ENCODE measurements around the gene MBD5.
"Not testable (repeated sequence)": the region's sequence is repeated elsewhere in the genome, so short reads cannot be mapped to it uniquely, and the experiment has no call there.

The MBD5 gene

DNA sequence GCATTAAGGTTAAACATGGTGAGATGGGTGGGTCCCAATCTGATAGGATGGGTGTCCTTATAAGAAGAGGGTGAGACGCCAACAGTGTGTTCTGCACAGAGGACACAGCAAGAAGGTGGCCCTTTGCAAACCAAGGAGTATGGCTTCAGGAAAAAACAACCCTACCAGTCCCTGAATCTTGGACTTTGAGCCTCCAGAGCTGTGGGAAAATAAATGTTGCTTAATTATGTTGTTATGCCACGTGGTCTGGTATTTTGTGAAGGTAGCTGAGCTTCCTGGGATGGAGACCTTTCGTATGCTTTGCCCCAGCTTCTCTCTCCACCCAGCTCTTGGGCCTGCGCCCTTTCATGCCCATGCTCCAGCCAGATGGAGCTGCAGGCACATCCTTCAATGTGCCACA lies 509.5 kb downstream of the MBD5 start:
- in situ Hi-C loops (cut with HindIII; ENCODE audit: low pct_unique_long_range_greater_than_20kb, low sequenced_read_pairs) = no loop called here
- no peak for TF ChIP-seq JUND (IDR thresholded peaks at IDR 0.05; ENCODE audit: low read depth)
- no peak for DNase-seq (ENCODE audit: low read depth in 1 of 2, low spot score in 1 of 2)

DNA sequence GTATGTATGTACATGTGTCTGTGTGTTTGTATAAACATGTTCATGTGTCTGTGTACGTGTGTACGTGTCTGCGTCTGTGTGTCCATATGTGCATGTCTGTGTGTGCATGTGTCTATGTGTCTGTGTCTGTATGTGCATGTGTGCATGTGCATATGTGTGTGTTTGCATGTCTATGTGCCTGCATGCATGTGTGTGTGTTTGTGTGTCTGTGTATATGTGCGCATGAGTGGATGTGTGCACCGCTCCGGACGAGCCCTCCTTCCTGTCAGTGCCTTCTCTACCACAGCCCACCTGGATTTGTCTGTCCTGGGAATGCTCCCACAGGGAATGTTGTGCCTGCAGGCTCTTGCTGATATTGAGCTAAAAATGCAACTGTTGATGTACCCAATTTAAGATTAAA lies 510.3 kb downstream of the MBD5 start:
- no peak for DNase-seq (ENCODE audit: low read depth in 1 of 2, low spot score in 1 of 2)
- in situ Hi-C loops (cut with HindIII; ENCODE audit: low pct_unique_long_range_greater_than_20kb, low sequenced_read_pairs) = no loop called here
- no peak for TF ChIP-seq JUND (IDR thresholded peaks at IDR 0.05; ENCODE audit: low read depth)

GRCh38 chr2:148531669-148532428 lies 511.0 kb downstream of the MBD5 start:
- in situ Hi-C loops (cut with HindIII; ENCODE audit: low pct_unique_long_range_greater_than_20kb, low sequenced_read_pairs) = no loop called here
- no peak for TF ChIP-seq JUND (IDR thresholded peaks at IDR 0.05; ENCODE audit: low read depth)
- no peak for DNase-seq (ENCODE audit: low read depth in 1 of 2, low spot score in 1 of 2)

- in situ Hi-C loops (cut with HindIII; ENCODE audit: low pct_unique_long_range_greater_than_20kb, low sequenced_read_pairs) = no loop called here
- no peak for DNase-seq (ENCODE audit: low read depth in 1 of 2, low spot score in 1 of 2)
- TF ChIP-seq JUND (IDR thresholded peaks at IDR 0.05; ENCODE audit: low read depth) = no peak
Observed at GRCh38 chr2:148533004-148533403, 512.1 kb downstream of the MBD5 start.

DNA sequence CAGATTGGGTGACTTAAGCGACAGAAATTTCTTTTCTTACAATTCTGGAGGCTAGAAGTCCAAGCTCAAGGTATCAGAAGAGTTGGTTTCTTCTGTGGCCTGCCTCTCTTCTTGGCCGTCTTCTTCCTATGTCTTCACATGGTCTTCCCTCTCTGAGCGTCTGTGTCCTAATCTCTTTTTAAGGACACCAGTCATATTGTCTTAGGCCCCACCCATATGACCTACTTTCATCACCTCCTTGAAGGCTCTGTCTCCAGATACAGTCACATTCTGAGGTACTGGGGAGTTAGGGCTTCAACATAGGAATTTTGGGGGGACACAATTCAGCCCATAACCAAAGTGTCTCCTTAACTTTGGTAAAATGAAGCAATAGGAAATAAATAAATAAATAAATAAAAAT lies 512.8 kb downstream of the MBD5 start:
- no peak for DNase-seq (ENCODE audit: low read depth in 1 of 2, low spot score in 1 of 2)
- in situ Hi-C loops (cut with HindIII; ENCODE audit: low pct_unique_long_range_greater_than_20kb, low sequenced_read_pairs) = no loop called here
- TF ChIP-seq JUND (IDR thresholded peaks at IDR 0.05; ENCODE audit: low read depth) = no peak

DNA sequence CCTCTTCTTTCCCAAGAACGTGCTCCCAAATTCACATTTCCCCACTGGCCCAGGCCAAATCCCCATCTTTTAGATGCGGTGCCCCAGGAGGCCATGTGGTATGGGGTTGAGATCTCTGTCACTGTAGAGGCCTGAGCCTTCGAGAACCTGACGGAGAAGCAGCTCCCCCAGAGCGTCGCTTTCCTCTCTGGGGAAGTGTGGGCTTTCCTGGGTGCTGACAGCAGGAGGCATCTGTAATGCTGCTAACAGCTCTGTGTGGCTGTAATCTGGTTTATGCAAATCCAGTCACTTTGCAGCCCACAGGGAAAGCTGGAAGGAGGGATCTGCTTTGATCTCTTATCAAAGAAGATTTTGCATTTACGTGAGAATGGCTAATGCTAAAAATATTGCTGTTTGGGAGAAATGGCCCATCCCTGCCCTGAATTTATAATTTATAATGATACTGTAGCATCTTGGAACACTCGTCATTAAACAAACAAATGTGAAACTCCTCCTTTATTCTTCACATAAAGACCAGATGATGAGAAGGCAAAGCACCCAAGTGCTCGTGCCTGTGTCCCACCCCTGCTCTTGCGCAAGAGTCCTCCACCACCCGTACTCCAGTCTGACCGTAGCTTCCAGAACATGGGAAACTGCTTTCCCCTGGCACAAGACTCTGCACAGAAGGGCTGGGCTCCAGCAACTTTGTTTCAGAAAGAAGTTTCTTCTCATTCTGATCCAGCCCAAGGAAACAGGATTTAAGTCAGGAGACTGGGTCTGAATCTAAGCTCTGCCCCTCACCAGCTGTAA lies 513.7 kb downstream of the MBD5 start:
- no peak for DNase-seq (ENCODE audit: low read depth in 1 of 2, low spot score in 1 of 2)
- in situ Hi-C loops (cut with HindIII; ENCODE audit: low pct_unique_long_range_greater_than_20kb, low sequenced_read_pairs) = no loop called here
- TF ChIP-seq JUND (IDR thresholded peaks at IDR 0.05; ENCODE audit: low read depth) = no peak

DNA sequence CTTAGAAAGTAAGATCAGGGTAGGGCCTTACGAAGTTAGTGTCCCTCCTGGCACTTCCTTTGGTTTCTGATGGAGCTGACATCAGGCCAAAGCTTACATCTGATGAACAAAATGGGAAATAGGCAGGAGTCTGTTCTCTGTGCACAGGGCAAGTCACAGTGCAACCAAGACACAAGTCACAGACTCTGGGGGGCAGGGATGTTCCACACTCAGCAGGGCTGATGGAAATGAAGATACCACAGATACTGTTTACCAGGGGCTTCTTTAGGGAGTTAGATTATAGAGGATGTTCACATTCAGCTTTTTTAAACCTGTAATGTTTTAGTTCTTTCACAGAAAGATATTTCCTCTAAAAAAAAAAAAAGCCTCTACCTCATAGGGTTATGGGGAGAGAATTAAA lies 517.5 kb downstream of the MBD5 start:
- in situ Hi-C loops (cut with HindIII; ENCODE audit: low pct_unique_long_range_greater_than_20kb, low sequenced_read_pairs) = no loop called here

GRCh38 chr2:148540022-148540421 lies 519.1 kb downstream of the MBD5 start:
- DNase-seq (ENCODE audit: low read depth in 1 of 2, low spot score in 1 of 2) = no peak
- in situ Hi-C loops (cut with HindIII; ENCODE audit: low pct_unique_long_range_greater_than_20kb, low sequenced_read_pairs) = no loop called here
- no peak for TF ChIP-seq JUND (IDR thresholded peaks at IDR 0.05; ENCODE audit: low read depth)

More for the DNA sequence above, 517.5 kb downstream of the MBD5 start:
- no peak for TF ChIP-seq JUND (IDR thresholded peaks at IDR 0.05; ENCODE audit: low read depth)
- no peak for DNase-seq (ENCODE audit: low read depth in 1 of 2, low spot score in 1 of 2)

DNA sequence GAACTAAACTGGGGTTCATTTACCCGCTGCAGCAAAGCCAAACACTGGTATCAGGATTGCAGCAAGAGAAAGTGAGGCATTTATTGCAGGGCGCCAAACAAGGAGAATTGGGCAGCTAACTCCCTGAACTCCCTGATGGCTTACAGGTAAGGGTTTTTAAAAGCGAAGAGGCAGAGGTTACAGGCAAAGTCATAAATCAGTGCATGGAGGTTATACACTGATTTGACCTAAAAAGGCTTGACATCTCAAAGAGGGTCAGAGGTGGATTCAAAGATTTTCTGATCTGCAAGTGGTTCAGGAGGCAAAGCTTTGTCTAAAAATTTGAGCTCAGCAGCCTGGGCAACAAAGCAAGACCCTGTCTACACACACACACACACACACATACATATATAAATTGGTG lies 520.9 kb downstream of the MBD5 start:
- no peak for TF ChIP-seq JUND (IDR thresholded peaks at IDR 0.05; ENCODE audit: low read depth)
- in situ Hi-C loops (cut with HindIII; ENCODE audit: low pct_unique_long_range_greater_than_20kb, low sequenced_read_pairs) = no loop called here
- DNase-seq (ENCODE audit: low read depth in 1 of 2, low spot score in 1 of 2) = no peak

GRCh38 chr2:148542614-148543013 lies 521.7 kb downstream of the MBD5 start:
- no peak for TF ChIP-seq JUND (IDR thresholded peaks at IDR 0.05; ENCODE audit: low read depth)
- in situ Hi-C loops (cut with HindIII; ENCODE audit: low pct_unique_long_range_greater_than_20kb, low sequenced_read_pairs) = no loop called here
- DNase-seq (ENCODE audit: low read depth in 1 of 2, low spot score in 1 of 2) = no peak

DNA sequence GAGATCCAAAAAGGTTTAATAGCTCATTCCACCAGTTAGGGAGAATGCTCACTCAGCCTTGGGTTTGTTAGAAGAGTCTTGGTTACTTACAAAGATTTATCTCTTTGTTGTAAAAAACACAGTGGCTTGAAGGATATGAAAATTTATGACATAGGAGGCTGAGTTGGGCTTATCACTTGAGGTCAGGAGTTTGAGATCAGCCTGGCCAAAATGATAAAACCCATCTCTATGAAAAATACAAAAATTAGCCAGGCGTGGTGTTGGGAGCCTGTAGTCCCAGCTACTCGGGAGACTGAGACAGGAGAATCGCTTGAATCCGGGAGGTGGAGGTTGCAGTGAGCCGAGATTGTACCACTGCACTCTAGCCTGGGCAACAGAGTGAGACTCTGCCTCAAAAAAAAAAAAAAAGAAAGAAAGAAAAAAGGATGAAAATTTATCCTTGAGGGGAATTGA lies 522.2 kb downstream of the MBD5 start:
- DNase-seq (ENCODE audit: low read depth in 1 of 2, low spot score in 1 of 2); in situ Hi-C loops (cut with HindIII; ENCODE audit: low pct_unique_long_range_greater_than_20kb, low sequenced_read_pairs): not testable (repeated sequence)

DNA sequence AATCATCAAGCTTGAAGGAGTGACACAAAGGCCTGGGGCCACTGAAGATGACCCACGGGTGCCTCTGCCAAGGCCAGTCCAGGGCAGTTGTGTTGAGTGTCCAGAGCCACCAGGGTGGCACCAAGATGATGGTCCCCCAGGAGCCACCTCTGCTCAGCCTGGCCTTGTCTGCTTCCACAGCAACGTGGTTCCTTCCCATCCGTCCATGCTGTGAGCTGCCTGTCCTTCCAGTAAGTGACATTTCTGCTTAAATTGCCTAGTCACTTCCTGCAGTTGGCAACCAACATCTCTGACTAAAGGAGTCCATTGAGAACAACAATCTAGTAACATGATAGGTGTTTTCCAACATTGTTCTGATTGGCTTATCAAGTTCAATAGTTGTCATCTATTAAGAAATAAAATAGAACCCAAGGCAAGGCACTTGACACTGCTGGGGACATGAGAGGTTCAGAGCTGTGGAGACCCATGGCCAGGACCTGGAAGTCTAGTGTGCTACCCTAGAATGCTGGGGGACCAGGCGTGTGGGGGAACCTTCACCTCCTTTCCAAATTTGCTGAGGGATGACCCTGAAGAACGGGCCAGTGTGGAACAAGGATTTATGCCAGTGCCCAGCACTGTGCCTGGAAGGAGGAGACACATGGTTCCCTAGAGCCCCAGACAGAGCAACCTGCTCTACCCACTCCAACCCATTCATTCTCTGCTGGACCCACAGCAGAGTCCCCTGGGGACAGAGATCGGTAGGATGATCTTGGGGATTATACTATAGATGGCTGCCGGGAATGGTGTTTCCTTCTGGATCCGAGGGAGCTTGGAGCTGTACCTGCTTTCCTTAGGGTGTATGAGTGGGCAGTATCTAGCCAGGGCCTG lies 524.7 kb downstream of the MBD5 start:
- in situ Hi-C loops (cut with HindIII; ENCODE audit: low pct_unique_long_range_greater_than_20kb, low sequenced_read_pairs) = no loop called here
- TF ChIP-seq JUND (IDR thresholded peaks at IDR 0.05; ENCODE audit: low read depth) = no peak
- DNase-seq (ENCODE audit: low read depth in 1 of 2, low spot score in 1 of 2) = no peak

All from T47D (cell line).